Measurements from ENCODE around the gene TSBP1.

Gene TSBP1, protein sequence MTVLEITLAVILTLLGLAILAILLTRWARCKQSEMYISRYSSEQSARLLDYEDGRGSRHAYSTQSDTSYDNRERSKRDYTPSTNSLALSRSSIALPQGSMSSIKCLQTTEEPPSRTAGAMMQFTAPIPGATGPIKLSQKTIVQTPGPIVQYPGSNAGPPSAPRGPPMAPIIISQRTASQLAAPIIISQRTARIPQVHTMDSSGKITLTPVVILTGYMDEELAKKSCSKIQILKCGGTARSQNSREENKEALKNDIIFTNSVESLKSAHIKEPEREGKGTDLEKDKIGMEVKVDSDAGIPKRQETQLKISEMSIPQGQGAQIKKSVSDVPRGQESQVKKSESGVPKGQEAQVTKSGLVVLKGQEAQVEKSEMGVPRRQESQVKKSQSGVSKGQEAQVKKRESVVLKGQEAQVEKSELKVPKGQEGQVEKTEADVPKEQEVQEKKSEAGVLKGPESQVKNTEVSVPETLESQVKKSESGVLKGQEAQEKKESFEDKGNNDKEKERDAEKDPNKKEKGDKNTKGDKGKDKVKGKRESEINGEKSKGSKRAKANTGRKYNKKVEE
- 0 reads per million in 2 donors for total RNA-seq

GRCh38 chr6:32371803-32372202 lies at the start of gene TSBP1:
Gene TSBP1 (minus strand): TSS chr6:32371903. CDS start chr6:32371706, 197 bp downstream.
- no peak for DNase-seq

GRCh38 chr6:32416036-32416435 lies 44.3 kb upstream of the TSBP1 start:
- DNase-seq, result no peak

GRCh38 chr6:32415521-32416019 lies 43.9 kb upstream of the TSBP1 start:
- DNase-seq, result peak; percentile 35 to 73 (median 63)

- DNase-seq, result peak; percentile 56 to 83 (median 79)
Measured at GRCh38 chr6:32413427-32414047, 41.8 kb upstream of the TSBP1 start.

GRCh38 chr6:32411566-32412327 lies 40.0 kb upstream of the TSBP1 start:
- DNase-seq, result no peak

GRCh38 chr6:32410906-32411305 lies 39.2 kb upstream of the TSBP1 start:
- no peak for DNase-seq

- no peak for DNase-seq
Measured at GRCh38 chr6:32406857-32407256, 35.2 kb upstream of the TSBP1 start, which contains the start of gene BTNL2. Gene BTNL2 (minus strand): TSS chr6:32407181. CDS start chr6:32407123, 58 bp downstream.

DNA sequence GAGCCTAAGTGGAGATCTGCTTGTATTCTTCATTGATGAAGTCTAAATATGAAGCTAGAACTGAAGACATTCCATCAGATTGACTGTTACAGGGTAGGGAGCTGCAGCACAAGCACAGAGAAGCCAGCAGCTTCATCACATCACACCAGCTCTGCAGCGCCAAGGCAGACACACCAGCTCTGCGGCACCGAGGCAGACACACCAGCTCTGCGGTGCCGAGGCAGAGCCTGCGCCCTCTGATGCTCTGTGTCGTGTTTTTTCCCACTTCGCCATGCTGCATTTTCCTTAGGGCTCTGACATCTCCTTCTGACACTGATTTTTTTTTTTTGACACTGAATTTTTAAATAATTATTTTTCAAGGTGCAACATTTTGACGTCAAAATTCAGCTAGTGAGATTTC lies 34.5 kb upstream of the TSBP1 start:
- DNase-seq, result no peak

DNA sequence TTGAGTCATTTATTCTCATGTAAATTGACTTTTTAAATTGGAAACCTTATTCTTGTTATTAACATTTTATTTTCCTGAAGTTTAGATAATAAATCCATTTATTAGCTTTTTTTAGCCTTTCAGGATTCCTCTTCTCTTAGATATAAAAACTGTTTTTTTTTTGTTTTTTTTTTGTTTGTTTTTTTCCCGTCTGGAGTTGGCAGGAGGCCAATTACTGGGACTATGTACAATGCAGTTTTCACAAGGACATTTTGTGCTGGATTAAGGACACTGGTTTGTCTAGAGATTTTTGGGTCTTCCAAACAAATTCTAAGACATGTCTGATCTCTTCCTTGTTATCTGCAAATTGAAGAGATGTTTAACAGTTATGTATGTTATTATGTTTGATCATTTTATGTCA lies 34.0 kb upstream of the TSBP1 start:
- DNase-seq, result no peak

- no peak for DNase-seq
Measured at GRCh38 chr6:32402812-32403211, 31.1 kb upstream of the TSBP1 start.

- no peak for DNase-seq
Measured at GRCh38 chr6:32401284-32401963, 29.7 kb upstream of the TSBP1 start.

DNA sequence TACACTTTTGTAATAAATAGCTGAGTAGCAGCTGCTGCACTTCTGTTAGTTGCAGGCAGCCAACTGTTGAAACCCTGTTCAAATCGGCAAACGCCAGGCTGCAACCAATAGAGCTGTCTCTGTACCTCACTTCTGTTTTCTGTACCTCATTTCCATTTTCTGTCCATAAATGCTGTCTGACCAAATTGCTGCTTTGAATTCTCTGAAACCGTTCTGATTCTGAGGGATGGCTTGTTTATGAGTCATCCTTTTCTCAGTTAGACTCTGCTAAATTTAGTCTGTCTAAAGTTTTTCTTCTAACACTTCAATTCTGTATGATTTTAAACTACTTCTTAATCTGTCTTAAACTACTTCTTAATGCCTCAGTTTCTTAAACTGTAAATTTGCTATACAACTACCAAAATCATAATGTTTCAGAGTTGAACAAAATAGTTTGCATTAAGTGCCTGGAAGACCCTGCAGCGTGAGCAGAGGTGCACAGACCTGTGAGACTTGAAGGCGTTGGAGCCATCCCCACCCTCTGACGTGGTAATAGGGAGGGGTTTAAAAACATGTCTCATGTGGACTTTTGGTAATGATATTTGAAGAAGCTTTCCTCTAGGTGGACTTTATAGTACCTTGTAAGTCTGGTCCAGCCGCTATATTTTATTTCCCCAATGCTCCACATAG lies 25.7 kb upstream of the TSBP1 start:
- DNase-seq, result peak in 1 of 5 experiments; percentile 35

DNA sequence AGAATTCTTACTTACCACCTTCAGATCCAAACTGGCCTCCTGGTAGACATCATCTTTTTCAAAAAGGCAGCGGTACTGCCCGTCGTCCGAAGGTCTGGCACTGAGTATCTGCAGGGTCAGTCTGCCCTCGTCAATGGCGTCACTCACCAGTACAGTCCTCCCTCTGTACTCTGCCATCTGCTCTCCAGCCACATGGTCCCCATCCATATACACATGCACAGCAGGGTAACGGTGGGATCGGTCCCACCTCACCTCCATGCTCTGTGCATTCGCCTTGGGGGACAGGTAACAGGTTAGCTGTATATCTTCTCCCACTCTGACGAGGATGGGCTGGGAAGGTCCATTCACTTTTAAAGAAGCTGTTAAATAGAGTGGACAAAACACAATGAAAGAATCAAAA lies 24.3 kb upstream of the TSBP1 start:
- no peak for DNase-seq

- DNase-seq, result no peak
Measured at GRCh38 chr6:32393665-32394420, 22.1 kb upstream of the TSBP1 start.

- DNase-seq, result no peak
Measured at GRCh38 chr6:32391505-32391904, 19.8 kb upstream of the TSBP1 start.

DNA sequence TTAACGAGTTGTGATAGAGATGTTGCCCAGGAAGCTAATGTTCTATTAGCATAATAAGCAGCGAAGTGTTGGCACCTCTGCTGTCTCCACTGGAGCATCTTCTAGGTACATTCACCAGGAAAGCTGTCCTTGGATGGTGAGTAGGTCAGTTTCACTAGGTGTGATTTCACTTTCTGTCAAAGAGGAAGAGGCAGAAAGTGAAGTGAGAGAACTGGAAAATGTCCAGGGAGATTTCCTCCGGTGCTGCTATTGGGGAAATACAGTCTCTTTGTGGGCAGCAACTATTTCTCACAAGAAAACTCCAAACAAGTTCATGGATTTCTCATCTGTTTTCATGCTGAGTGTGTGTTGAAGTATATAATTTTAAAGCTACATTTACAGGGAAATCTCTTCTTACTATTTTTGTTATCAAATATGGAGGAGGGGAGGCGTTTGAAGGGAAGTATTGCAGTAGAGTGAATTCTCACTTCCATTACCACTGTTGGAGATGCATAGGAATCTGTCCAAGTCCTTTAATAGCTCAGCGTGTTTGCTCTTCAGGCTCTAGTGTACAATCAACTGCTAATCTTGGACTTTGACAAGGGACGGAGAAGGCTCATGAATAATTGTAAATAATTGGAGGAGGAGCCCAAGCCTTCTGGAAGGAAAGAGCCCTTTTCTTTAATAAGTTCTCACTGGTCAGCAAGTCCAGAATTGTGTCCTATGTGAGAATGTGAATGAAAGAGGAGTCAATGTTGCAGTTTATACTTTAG lies 16.1 kb upstream of the TSBP1 start:
- DNase-seq, result no peak

DNA sequence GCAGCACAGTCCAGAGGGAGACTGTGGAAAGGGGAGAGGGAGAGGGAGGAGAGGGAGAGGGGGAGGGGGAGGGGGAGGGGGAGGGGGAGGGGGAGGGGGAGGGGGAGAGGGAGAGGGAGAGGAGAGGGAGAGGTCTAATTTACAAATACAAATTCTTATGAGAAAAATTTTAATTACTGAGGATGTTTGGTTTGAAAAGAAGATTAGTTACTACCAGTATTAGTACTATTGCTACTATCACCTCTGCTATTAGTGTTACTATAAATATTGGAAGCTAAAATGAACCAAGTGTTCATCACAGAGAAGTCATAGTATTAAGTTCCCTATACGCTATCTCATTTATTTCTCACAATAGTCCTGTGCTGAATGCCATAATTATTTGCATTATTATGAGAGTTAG lies 14.3 kb upstream of the TSBP1 start:
- no peak for DNase-seq

- no peak for DNase-seq
Measured at GRCh38 chr6:32382757-32383420, 11.2 kb upstream of the TSBP1 start.

GRCh38 chr6:32379545-32379944 lies 7.8 kb upstream of the TSBP1 start:
- DNase-seq, result no peak

Data from T-helper 2 cell (primary cell).